GM13976 (cell line): Measurements from ENCODE around the gene KRTAP5-5.
"Not testable (repeated sequence)": the region's sequence is repeated elsewhere in the genome, so short reads cannot be mapped to it uniquely, and the experiment has no call there.

Experiments
- DNase-seq: peaks from one replicate; pipeline ENCODE4 v3.0.0; 2012; ENCODE audit warnings: low spot score
- CTCF ChIP-seq: IDR thresholded peaks from 2 replicates; pipeline ENCODE4 v1.5.1; 2012; ENCODE audit warnings: borderline replicate concordance, mild to moderate bottlenecking; ENCODE audit not compliant: insufficient read depth; ENCODE audit errors: extremely low read depth, missing control alignments, control extremely low read depth
- in situ Hi-C: fragments of 300-500 bp; cut with MboI; formaldehyde crosslinking; loops from one replicate; pipeline ENCODE4 v1.12.0; 2022; ENCODE audit warnings: low sequenced_read_pairs, mixed read lengths, inconsistent platforms; ENCODE audit not compliant: unreplicated experiment

KRTAP5-5 gene

GRCh38 chr11:1629326-1630185, at the start of gene KRTAP5-5:
Gene KRTAP5-5 (plus strand): TSS chr11:1629775. CDS start chr11:1629841, 66 bp downstream.
- DNase-seq = no peak
- in situ Hi-C loops = no loop called here
- TF ChIP-seq CTCF = no peak

- no peak for DNase-seq
- in situ Hi-C loops = no loop called here
- TF ChIP-seq CTCF = no peak
Observed at GRCh38 chr11:1581976-1582375, 47.6 kb upstream of the KRTAP5-5 start.

GRCh38 chr11:1582909-1583308, 46.7 kb upstream of the KRTAP5-5 start:
- in situ Hi-C loops, DNase-seq: not testable (repeated sequence)

GRCh38 chr11:1584661-1585370, 44.8 kb upstream of the KRTAP5-5 start, which contains the start of gene KRTAP5-1:
Gene KRTAP5-1 (minus strand): TSS chr11:1585283. CDS start chr11:1585249, 34 bp downstream.
- DNase-seq, in situ Hi-C loops: not testable (repeated sequence)

- no peak for DNase-seq
- TF ChIP-seq CTCF = no peak
- in situ Hi-C loops = no loop called here
Observed at GRCh38 chr11:1586699-1587098, 42.9 kb upstream of the KRTAP5-5 start.

GRCh38 chr11:1589191-1589963, 40.2 kb upstream of the KRTAP5-5 start:
- DNase-seq, in situ Hi-C loops: not testable (repeated sequence)

GRCh38 chr11:1589996-1590395, 39.6 kb upstream of the KRTAP5-5 start:
- TF ChIP-seq CTCF = no peak
- no peak for DNase-seq
- in situ Hi-C loops = no loop called here

- in situ Hi-C loops = no loop called here
Observed at GRCh38 chr11:1592628-1593027, 36.9 kb upstream of the KRTAP5-5 start.

GRCh38 chr11:1595994-1596575, 33.5 kb upstream of the KRTAP5-5 start:
- in situ Hi-C loops, DNase-seq: not testable (repeated sequence)

More at GRCh38 chr11:1592628-1593027, 36.9 kb upstream of the KRTAP5-5 start:
- TF ChIP-seq CTCF = no peak
- no peak for DNase-seq

- DNase-seq, in situ Hi-C loops: not testable (repeated sequence)
Observed at GRCh38 chr11:1596576-1597121, 32.9 kb upstream of the KRTAP5-5 start.
